ENCODE data around the gene FHL2.

The FHL2 gene

GRCh38 chr2:105376789-105377240 is 22.0 kb downstream of the FHL2 start:
- no peak for DNase-seq

- no peak for DNase-seq
Observed at GRCh38 chr2:105376010-105376409, 22.8 kb downstream of the FHL2 start.

DNA sequence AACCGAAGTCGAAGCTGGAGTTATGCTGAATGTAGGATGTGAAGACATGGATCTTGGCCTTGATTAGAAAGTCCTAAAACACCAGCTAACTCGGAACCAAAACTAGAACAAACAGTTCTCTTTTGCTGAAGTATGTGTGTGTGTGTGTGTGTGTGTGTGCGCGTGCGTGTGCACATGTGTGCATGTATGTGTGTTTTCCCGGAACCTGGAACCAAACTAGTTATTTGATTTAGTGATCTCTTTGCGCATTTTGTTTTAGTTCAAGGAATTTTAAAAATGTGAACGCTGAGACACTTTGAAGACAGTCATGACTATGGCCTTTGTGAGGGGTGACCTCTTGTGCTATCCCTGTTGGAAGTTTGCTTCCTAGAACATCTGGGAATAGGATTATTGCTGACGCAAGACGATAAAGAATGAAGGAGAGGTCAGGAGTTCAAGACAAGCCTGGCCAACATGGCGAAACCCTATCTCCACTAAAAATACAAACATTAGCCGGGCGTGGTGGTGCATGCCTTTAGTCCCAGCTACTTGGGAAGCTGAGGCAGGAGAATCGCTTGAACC is 23.8 kb downstream of the FHL2 start:
- DNase-seq = no peak

GRCh38 chr2:105373895-105374401 is 24.9 kb downstream of the FHL2 start:
- DNase-seq = no peak

GRCh38 chr2:105373344-105373781 is 25.5 kb downstream of the FHL2 start:
- no peak for DNase-seq

GRCh38 chr2:105371810-105372209 is 27.0 kb downstream of the FHL2 start:
- DNase-seq = no peak

GRCh38 chr2:105371156-105371555 is 27.7 kb downstream of the FHL2 start:
- no peak for DNase-seq

DNA sequence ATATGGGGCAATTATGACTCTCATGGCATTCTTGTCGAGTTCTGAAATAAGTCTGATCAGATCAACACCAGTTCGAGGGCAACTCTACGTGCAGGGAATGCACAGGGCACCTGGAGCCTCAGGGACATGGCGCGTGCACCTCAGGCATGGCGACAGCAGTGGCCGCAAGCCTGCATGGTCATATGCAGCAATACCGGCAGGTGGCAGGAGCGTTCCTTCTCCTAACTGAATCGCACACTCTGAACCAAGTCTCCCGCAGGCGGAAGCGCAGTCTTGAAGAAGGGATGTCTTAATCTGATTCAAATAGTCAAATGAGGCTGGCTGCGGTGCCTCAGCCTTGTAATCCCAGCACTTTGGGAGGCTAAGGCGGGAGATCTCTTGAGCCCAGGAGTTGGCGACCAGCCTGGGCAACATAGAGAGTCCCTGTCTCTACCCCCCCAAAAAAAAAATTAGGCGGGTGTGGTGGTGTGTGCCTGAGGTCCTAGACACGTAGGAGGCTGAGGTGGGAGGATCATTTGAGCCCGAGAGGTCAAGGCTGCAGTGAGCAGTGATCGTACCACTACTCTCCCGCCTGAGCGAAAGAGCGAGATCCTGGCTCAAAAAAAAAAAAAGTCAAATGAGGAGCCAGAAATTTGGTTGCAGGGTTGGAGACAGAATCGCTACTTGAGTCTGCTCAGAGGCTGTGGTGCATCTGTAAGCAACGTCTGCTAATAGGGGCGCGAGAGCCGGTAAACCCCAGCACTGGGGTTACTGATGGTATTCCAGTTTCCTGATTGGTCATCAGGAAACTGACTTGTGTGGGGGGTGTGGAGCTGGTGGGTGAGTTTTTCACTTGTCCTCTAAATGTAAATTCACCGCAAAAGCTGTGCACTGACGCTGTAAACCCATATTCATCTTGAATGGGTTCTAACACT is 28.8 kb downstream of the FHL2 start:
- peak; percentile 79 for DNase-seq

GRCh38 chr2:105368759-105369408 is 30.0 kb downstream of the FHL2 start:
- DNase-seq = no peak

- DNase-seq = no peak
Observed at GRCh38 chr2:105365206-105365605, 33.6 kb downstream of the FHL2 start.

DNA sequence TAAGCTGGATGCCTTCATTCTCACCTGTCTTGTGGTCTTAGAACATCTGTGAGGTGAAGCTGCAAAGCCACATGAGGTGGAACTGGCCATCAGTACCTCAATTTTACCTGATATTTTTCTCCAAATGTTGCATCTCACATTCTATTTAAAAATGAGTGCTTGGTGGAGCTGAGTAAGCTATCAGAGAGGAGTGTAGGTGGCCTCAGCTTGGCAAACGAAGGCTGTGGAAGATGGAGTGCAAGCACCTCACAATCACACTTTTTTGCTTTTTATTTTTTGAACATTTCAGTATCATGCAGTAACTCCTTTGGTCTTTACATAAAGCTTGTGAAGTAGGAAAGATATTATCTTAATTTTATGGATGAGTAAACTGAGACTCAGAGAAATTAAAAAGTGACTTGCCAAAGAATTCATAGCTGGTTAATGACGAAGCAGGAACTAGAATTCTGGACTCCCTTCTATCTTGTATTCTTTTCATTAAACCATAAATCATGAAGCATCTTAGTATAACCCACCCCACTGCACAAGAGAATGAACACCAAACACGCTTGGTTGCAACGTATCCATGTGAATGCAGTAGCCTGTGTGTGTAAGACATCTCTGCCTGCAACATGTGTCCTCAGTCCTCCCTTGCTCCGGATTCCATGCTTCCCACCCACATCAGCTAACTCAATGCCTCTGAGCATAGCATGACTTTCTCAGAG is 34.3 kb downstream of the FHL2 start:
- no peak for DNase-seq

DNA sequence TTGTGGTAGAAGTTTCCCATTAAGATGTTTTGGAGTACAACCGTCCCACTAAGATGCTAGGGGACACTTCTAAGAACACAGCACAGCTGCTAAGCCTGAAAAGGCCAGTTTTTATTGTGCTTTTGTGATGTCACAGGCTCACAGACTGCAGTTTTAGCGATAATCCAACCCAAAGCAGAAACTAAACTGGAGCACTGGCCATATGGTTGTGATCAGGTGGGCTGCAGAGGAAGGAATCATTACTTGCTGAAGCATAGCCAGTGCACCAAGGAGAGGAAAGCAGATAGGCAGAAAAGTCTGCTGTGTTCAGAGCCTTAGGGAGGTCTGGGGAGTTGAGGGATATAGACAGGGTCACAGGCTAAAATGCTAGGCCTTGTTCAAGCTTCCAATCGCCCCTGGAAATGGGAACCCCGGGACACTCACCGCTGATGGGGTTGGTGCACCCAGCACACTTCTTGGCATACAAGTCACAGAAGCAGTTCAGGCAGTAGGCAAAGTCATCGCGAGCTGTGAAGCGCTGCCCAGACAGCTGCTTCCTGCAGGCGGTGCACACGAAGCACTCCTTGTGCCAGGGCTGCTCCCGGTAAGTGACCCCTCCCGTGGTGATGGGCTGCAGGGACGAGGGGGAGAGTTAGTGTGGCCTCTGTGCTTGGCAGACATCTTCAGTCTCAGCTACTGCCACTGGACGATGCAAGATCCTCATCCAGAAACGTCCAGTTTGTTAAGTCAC is 35.8 kb downstream of the FHL2 start:
- no peak for DNase-seq

DNA sequence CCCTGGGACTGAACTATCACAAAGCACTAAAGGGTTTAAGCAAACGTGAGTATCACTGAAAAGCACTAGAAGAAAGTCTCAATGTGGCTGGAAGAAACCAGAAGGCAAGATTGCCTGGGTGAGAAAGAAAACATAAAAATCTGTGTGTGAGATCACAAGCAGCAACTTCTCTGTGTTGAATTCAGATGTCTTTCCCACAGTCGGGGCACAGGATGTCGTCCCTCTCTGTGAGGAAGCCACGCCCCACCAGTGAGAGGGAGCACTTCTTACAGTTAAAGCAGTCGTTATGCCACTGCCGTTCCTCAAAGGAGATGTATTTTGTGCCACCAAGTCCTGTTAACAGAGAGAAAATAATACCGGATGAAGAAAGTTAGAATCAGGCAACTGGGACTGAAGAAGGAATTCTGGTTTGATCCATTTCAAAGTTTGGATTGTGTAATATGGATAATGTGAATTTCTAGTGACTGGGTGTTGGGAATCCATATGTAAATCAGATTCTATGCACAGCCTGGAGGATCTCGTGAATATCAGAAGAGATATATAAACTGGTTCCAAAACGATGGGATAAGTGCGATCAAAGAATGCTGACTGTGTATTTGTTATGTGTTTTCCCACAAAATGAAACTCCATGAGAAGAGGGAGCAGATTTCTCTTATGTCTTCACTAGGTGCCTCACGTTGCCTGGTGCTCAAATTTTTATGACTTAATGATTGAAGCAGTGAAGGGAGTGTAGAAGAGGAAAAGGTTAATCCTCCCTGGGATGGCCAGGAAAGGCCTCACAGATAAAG is 37.6 kb downstream of the FHL2 start:
- no peak for DNase-seq

DNA sequence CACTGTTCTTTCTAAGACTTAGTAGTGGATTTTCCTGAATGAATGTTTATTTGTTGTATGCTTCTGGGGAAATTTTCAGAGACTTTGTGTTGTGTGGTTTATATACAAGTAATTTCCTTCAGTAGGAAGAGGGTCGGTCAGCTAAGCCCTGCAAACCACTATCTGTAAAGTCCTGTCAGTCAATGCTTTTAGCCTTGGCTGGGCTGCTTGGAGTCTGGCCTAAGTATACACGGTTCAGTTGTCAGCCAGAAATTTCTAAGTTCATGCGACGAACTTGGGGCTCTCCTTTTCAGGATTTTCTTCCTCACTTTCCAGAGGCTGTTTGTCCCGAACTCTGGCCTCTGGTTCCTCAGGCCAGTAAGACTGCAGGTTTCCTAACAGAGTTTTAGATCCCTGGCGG is 40.3 kb downstream of the FHL2 start:
- no peak for DNase-seq

- no peak for DNase-seq
Observed at GRCh38 chr2:105357122-105357521, 41.7 kb downstream of the FHL2 start.

DNA sequence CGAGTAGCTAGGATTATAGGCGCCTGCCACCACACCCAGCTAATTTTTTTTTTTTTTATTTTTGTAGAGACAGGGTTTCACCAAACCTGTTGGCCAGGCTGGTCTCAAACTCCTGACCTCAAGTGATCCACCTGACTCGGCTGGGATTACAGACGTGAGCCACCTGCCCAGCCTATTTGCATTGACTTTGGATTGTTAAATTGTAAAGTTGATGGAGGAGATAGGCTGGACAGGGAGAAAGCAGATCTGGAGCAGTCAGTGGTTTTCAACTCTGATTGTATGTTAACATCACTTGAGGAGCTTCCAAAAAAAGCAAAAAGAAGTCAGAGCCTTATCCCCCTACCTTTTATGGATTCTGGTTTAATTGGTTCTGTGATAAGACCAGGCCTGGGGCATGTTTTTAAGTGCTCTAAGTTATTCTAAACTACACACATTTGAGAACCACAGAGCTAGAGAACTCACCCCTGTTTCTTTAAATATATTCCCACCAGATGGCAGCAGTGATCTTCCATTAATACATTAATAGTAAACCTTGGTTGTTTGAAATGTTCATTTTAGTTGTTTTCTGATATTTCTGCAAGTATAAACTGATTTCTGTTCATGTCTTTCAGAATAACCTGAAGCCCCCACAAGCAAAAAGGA is 54.0 kb downstream of the FHL2 start:
- no peak for DNase-seq

- DNase-seq = no peak
Observed at GRCh38 chr2:105339414-105339813, 59.4 kb downstream of the FHL2 start.

DNA sequence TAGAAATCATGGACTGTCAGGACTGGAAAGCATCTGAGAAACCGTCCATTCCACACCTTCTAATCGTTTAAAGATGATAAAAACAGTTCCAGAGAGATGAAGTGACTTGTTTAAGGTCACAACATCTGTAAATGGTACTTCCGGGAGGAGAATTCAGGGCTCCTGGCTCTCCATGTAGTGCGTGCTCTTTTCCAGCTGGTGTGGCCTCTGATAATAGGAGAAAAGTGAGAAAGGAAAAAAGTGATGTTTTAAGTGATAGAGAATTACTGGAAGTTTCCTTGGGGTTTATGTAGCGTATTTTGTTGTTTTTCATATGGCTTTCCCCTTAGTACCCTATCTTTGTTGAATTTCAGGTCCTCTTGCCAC is 60.8 kb downstream of the FHL2 start:
- no peak for DNase-seq

DNA sequence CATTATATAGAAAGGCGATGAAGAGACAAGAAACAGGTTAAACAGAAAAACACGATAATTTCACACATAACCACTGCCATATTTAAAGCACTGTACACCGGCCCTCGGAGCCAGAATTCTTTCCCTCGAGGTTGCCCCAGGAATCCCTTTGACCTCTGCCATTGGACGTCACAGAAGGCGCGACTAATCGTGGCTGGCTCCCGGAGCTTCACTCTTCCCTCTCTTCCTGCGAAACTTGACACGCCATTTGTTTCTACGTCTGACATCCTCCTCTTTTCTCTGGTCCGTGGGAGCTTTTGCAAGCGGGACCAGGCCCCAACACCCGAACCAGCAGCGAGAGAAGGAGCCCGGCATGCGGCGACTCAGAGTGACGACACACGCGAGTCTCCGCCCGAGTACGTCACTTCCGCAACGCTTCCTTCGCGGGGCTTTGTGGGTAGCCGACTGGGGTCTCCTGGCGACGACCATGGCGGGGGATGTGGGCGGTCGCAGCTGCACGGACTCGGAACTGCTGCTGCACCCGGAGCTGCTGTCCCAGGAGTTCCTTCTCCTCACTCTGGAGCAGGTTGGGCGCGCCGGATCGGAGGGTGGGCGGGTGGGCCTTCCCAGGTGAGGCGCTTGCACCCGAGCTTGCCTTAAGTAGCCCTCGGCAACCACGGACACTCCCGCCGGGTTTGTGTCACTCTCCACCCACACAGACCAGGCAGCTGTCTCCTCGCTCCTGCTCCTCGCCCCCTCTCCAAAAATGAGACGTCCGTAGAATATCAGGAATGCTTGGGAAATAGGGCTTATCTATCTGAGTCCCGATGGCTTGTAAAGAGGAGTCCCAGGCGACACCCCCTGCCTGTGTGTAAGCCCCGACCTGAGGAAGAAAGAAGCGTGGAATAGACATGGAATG is 61.5 kb downstream of the FHL2 start, which contains the start of gene C2orf49:
Gene C2orf49 (plus strand): TSS at position 419 of the 898 bp plus-strand sequence. CDS start 48 bp downstream, at position 467.
- peak; percentile 86 for DNase-seq

DNA sequence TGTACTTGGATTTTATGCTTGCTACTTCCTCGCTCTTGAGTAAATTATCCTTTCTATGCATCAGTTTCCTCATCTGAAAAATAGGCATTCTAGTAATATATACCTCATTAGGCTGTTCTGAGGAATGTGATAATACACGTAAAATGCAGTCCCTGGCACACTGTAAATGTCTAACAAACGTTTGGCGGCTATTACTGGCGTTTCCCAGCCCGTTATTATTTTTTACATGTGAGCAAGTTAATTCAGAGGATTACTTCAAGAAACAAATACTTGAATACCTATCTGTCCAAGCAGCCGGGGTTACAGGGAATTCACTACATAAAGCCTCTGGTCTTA is 62.1 kb downstream of the FHL2 start:
- no peak for DNase-seq
